SW 1271 (cell line): ENCODE measurements around the gene OR8B12.

ENCODE experiments used
- DNase-seq, 2 experiments: peaks; one replicate each; lab custom pipeline; 2025; lab: John Stamatoyannopoulos, UW

OR8B12 gene

GRCh38 chr11:124543554-124543953 lies at the start of gene OR8B12:
OR8B12 (minus strand) TSS chr11:124543654; CDS start chr11:124543654, 0 bp downstream.
- no peak for DNase-seq

DNA sequence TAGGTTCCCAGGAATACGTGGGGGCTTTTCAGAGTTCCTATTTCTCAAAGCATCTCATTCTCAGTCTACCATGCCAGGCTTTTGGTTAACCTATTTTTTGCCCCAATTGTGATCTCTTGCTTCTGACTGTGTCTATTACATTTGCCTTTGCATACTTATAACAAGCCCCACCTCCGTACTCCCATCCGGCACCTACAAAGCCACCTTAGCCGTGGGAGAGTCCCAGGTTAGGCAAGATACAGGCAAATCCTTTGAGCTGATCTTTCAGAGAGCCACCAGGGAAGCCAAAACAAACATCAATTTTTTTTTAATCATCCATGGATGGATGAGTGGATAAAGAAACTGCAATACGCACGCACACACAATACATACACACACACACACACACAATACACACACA lies 49.2 kb upstream of the OR8B12 start:
- no peak for DNase-seq

DNA sequence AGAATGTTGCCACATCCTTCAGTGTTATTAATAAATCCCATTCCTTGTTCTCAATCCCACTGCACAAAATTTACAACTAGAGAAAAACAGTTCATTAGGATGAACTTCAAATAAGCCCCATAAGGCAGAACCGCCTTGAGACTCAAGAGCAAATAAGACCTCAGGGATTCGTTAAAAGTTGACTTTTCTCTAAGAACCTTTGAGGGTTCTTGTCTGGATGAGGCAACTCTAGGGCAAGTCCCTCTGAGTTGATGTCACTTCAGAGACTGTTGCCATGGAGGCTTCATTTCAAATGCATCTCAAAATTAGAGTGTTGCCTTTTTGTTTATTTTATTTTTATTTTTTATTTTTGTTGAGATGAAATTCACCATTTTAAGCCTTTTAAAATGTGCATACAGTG lies 48.0 kb upstream of the OR8B12 start:
- DNase-seq = no peak

- peak; percentile 9 to 58 for DNase-seq
These were observed 42.9 kb upstream of the OR8B12 start for GRCh38 chr11:124586238-124586860.

GRCh38 chr11:124584681-124585372 lies 41.4 kb upstream of the OR8B12 start:
- DNase-seq = no peak

DNA sequence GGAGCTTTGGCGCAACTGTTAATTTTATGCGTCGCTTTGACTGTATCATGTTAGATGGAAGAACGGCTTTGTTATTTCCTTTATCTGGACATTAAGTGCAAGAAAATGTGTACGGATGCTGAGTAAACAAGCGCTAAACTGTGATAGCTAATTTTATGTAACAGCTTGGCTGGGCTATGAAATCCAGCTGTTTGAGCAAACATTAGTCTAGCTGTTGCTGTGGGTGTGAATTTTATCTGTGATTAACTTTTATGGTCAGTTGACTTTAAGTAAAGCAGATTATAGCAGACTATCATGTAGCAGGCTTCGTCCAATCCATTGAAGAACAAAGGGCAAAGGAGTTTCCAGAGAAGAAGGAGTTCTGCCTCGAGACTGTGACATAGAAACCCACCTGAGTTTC lies 40.3 kb upstream of the OR8B12 start:
- DNase-seq = no peak

DNA sequence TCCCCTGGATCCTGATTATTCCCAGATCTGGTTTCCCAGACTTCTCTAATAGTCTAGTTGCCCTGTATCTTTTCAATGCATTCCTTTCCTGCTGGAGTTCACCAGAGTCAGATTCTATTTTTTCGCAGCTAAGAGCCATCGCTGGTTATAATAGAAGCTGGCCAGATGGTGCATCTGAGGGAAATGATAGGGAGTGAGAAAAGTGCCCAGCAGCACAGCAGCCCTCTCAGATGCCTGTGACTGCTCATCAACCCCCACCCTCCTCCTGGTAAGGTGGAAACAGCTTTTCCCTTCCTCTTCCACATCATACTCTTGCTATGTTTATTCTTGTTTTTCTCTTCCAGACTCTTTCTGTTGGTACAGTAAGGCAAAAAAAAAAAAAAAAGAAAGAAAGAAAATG lies 39.1 kb upstream of the OR8B12 start:
- no peak for DNase-seq

DNA sequence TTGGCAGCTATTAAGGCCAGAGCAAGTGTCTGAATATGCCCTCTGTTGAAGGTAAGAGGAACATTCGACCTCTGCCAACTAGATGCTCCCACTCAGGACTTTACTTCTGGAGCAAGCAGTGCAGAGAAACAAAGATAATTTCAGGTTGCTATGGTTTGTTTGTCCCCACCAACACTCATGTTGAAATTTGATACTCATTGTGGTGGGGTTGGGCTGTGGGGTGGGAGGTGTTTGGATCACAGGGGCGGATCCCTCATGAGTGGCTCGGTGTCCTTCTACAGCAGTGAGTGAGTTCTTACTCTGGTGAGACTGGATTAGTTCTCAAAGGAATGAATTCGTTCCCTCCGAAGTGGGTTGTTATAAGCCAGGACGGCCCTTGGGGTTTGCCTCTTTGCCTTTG lies 38.4 kb upstream of the OR8B12 start:
- DNase-seq = no peak

GRCh38 chr11:124578761-124579160 lies 35.3 kb upstream of the OR8B12 start:
- DNase-seq = no peak

- DNase-seq = no peak
These were observed 34.4 kb upstream of the OR8B12 start for GRCh38 chr11:124577716-124578427.

- DNase-seq = no peak
These were observed 26.7 kb upstream of the OR8B12 start for GRCh38 chr11:124570160-124570559.

DNA sequence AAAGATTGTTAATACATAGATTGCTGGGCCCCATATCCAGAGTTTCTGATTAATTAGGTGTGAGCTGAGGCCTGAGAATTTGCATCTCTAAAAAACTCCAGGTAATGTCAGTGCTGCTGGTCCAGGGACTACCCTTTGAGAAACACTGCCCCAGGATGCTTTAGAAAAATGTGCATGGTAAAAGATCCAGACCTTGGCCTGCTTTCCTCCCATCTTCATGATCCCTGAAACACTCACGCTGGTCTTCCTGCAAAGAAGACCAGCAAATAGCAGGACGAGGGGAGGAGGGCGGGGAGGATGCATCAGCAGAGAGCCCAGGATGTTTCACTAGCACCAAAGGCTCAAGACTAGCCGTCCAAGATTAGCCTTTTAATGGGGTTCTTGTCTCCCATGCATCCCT lies 26.2 kb upstream of the OR8B12 start, which contains the start of gene OR8A1:
TSS of gene OR8A1 (plus strand) at position 301 of the 400 bp plus-strand sequence. CDS start 123 bp downstream, outside the sequence.
- no peak for DNase-seq

DNA sequence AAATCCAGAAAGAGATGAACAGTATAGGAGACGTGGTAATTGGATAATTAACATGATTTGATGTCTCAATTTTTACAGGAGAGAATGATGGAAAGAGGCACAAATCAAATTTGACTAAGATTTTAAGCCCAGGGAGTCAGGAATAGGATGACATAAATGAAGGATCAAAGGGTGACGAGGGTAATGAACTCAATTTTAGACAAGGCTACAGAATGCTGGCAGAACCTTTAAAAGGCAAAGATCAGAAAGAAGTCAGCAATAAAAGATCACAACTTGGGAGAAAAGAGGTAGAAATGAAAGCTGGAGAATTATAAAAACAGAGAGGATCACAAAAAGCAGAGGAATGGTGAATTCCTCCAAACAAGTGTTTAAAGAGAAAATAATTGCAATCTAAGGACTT lies 13.4 kb upstream of the OR8B12 start:
- DNase-seq = no peak

DNA sequence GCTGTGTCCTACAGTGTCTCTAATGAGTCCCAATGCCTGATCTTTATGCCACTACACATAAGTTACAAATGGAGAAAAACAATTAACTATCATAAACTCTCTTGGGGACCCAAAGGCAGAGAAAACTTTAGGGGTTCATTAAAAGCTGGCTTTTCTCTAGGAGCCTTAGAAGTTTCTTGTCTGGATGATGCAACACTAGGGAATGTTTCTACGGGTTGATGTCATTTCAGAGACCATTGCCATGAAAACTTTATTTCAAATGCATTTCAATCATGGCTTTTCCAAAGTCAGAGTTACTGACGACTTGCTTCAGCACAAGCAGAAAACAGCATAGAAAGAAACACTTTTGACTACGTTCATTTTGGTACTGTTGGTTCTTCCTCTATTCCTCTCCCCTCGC lies 8.5 kb upstream of the OR8B12 start:
- DNase-seq = no peak

- no peak for DNase-seq
These were observed 7.7 kb upstream of the OR8B12 start for GRCh38 chr11:124551189-124551588.

GRCh38 chr11:124543145-124543544 lies 309 bp downstream of the OR8B12 start:
- DNase-seq = no peak

- no peak for DNase-seq
These were observed 2.2 kb downstream of the OR8B12 start for GRCh38 chr11:124541204-124541603.

GRCh38 chr11:124538019-124538418 lies 5.4 kb downstream of the OR8B12 start:
- no peak for DNase-seq

- no peak for DNase-seq
These were observed 6.9 kb downstream of the OR8B12 start for GRCh38 chr11:124536520-124536919.

DNA sequence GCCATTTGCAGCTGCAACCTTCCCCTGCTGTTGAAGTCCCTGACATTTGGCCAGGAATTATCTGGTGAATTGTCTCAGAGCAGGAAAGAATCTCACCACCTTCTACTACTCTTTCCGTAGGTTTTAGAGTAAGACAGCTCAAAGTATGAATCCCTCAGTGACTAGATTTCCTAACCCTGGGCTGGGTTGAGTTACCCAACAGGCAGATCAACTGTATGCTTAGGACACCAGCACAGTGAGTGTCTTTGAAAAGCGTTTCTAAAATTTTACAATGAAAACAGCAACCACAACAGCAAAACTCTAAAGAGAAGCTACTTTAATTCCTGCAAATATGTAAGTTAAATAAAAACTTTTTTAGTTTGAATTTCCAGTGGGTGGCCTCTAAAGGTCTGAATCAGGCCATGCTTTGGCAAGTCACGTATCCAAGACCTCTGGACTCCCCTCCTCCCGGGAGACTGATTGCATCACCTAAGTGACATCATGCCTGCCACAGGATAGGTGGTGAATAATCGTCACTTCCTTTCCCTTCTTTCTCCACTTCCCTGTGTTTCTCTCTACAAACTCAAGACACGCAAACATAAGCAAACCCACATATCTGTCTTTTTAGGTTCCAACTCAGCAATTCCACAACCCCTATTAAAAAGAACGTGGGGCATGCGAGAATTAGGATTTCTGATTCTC lies 7.8 kb downstream of the OR8B12 start:
- no peak for DNase-seq

DNA sequence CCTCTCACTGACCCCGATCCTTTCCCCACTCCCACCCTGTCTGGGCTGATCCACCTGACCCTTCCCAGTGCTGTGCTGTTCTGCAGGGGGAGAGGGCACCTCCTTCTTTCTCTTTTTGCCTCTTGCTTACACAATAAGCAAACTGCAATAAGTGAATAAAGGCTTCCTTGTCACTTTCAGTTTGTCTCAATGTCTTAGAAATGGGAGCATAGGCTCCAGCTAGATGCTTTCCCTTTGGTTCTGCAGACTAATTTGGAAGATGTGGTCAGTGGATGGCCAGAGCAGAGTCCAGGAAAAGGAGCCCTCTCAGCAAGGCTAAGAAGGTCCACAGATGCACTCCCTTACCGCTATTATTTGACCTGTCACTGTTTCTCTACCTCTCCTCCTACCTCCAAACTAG lies 9.4 kb downstream of the OR8B12 start:
- no peak for DNase-seq

DNA sequence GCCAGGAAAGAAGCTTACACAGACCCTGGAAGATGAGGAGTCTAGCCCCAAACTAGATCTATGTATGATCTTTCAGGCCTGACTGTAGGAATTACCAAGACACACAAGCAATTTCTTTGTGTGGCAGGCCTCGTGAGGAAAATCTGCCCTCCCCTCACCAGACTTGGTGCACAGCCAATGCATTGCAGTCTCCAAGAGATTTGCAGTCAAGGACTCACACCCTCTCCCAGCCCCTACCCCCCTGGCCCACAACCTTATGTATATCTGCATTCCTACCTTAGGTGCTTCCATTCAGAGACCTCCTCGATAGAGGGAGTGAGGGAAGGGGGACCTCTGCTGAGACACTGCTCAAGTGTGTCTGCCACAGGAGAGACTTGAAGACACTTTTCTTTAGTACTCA lies 9.8 kb downstream of the OR8B12 start:
- DNase-seq = no peak

- no peak for DNase-seq
These were observed 23.0 kb downstream of the OR8B12 start for GRCh38 chr11:124520550-124520854.
